T1000 (cell line): ENCODE results near the gene SMNDC1.
"Not testable (repeated sequence)": the region's sequence is repeated elsewhere in the genome, so short reads cannot be mapped to it uniquely, and the experiment has no call there.

Source experiments
- DNase-seq: peaks from one replicate; lab custom pipeline; 2025; ENCODE audit warnings: mixed read lengths; lab: John Stamatoyannopoulos, UW

Gene SMNDC1

GRCh38 chr10:110279407-110279986 is 25.2 kb downstream of the SMNDC1 start:
- no peak for DNase-seq

- no peak for DNase-seq
Observed at GRCh38 chr10:110278562-110279406, 25.9 kb downstream of the SMNDC1 start.

GRCh38 chr10:110277591-110277990 is 27.1 kb downstream of the SMNDC1 start:
- no peak for DNase-seq

- no peak for DNase-seq
Observed at GRCh38 chr10:110276603-110277002, 28.1 kb downstream of the SMNDC1 start.

GRCh38 chr10:110275128-110275729 is 29.5 kb downstream of the SMNDC1 start:
- DNase-seq: no peak

GRCh38 chr10:110274647-110275046 is 30.1 kb downstream of the SMNDC1 start:
- no peak for DNase-seq

- DNase-seq: no peak
Observed at GRCh38 chr10:110274072-110274627, 30.6 kb downstream of the SMNDC1 start.

GRCh38 chr10:110273474-110273873 is 31.2 kb downstream of the SMNDC1 start:
- DNase-seq: no peak

- DNase-seq: not testable (repeated sequence)
Observed at GRCh38 chr10:110272995-110273394, 31.7 kb downstream of the SMNDC1 start.

- DNase-seq: no peak
Observed at GRCh38 chr10:110269374-110270318, 35.1 kb downstream of the SMNDC1 start.

- no peak for DNase-seq
Observed at GRCh38 chr10:110268971-110269370, 35.7 kb downstream of the SMNDC1 start.

- DNase-seq: no peak
Observed at GRCh38 chr10:110268442-110268841, 36.3 kb downstream of the SMNDC1 start.

- DNase-seq: no peak
Observed at GRCh38 chr10:110267276-110267675, 37.4 kb downstream of the SMNDC1 start.

GRCh38 chr10:110265573-110266193 is 39.0 kb downstream of the SMNDC1 start:
- DNase-seq: no peak

- no peak for DNase-seq
Observed at GRCh38 chr10:110263164-110263563, 41.6 kb downstream of the SMNDC1 start.

GRCh38 chr10:110260746-110261477 is 43.8 kb downstream of the SMNDC1 start:
- no peak for DNase-seq

- no peak for DNase-seq
Observed at GRCh38 chr10:110259317-110259716, 45.4 kb downstream of the SMNDC1 start.

- no peak for DNase-seq
Observed at GRCh38 chr10:110258542-110258941, 46.2 kb downstream of the SMNDC1 start.

- no peak for DNase-seq
Observed at GRCh38 chr10:110254467-110254866, 50.3 kb downstream of the SMNDC1 start.

GRCh38 chr10:110252151-110252550 is 52.6 kb downstream of the SMNDC1 start:
- DNase-seq: no peak
